ENCODE measurements around the gene HOOK1.

GRCh38 chr1:59768792-59769735 lies 45.7 kb upstream of the HOOK1 start:
- TF ChIP-seq TAF1 (IDR thresholded peaks at IDR 0.05; ENCODE audit: borderline replicate concordance, low read depth, low read length) (no peak), POLR2A (IDR thresholded peaks at IDR 0.05; ENCODE audit: low read depth, low read length) (no peak)

Data from GM12892 (cell line).